ENCODE measurements around the gene MTUS2.

MTUS2 gene

GRCh38 chr13:29021311-29021710, 201.2 kb downstream of the MTUS2 start:
- in situ Hi-C loops (cut with MboI; ENCODE audit: low sequenced_read_pairs), result no loop called here

GRCh38 chr13:29021717-29022116, 201.6 kb downstream of the MTUS2 start:
- in situ Hi-C loops (cut with MboI; ENCODE audit: low sequenced_read_pairs), result no loop called here

GRCh38 chr13:29022410-29022809, 202.3 kb downstream of the MTUS2 start:
- in situ Hi-C loops (cut with MboI; ENCODE audit: low sequenced_read_pairs), result no loop called here

- in situ Hi-C loops (cut with MboI; ENCODE audit: low sequenced_read_pairs), result no loop called here
Measured at GRCh38 chr13:29022968-29023367, 202.8 kb downstream of the MTUS2 start.

- in situ Hi-C loops (cut with MboI; ENCODE audit: low sequenced_read_pairs), result no loop called here
Measured at GRCh38 chr13:29024783-29025182, 204.6 kb downstream of the MTUS2 start.

- in situ Hi-C loops (cut with MboI; ENCODE audit: low sequenced_read_pairs), result no loop called here
Measured at GRCh38 chr13:29028868-29029267, 208.7 kb downstream of the MTUS2 start.

- in situ Hi-C loops (cut with MboI; ENCODE audit: low sequenced_read_pairs), result no loop called here
Measured at GRCh38 chr13:29038700-29039099, 218.6 kb downstream of the MTUS2 start.

- in situ Hi-C loops (cut with MboI; ENCODE audit: low sequenced_read_pairs), result no loop called here
Measured at GRCh38 chr13:29039212-29039611, 219.1 kb downstream of the MTUS2 start.

GRCh38 chr13:29046588-29046987, 226.4 kb downstream of the MTUS2 start:
- in situ Hi-C loops (cut with MboI; ENCODE audit: low sequenced_read_pairs), result no loop called here

- in situ Hi-C loops (cut with MboI; ENCODE audit: low sequenced_read_pairs), result no loop called here
Measured at GRCh38 chr13:29049524-29049923, 229.4 kb downstream of the MTUS2 start.

- in situ Hi-C loops (cut with MboI; ENCODE audit: low sequenced_read_pairs), result no loop called here
Measured at GRCh38 chr13:29050719-29051118, 230.6 kb downstream of the MTUS2 start.

- in situ Hi-C loops (cut with MboI; ENCODE audit: low sequenced_read_pairs), result no loop called here
Measured at GRCh38 chr13:29059800-29060199, 239.7 kb downstream of the MTUS2 start.

- in situ Hi-C loops (cut with MboI; ENCODE audit: low sequenced_read_pairs), result no loop called here
Measured at GRCh38 chr13:29065142-29065541, 245.0 kb downstream of the MTUS2 start.

GRCh38 chr13:29067306-29067945, 247.3 kb downstream of the MTUS2 start:
- in situ Hi-C loops (cut with MboI; ENCODE audit: low sequenced_read_pairs), result no loop called here

GRCh38 chr13:29073755-29074154, 253.6 kb downstream of the MTUS2 start:
- in situ Hi-C loops (cut with MboI; ENCODE audit: low sequenced_read_pairs), result no loop called here

- in situ Hi-C loops (cut with MboI; ENCODE audit: low sequenced_read_pairs), result no loop called here
Measured at GRCh38 chr13:29077051-29077813, 257.1 kb downstream of the MTUS2 start.

GRCh38 chr13:29081036-29081435, 260.9 kb downstream of the MTUS2 start:
- in situ Hi-C loops (cut with MboI; ENCODE audit: low sequenced_read_pairs), result no loop called here

- in situ Hi-C loops (cut with MboI; ENCODE audit: low sequenced_read_pairs), result no loop called here
Measured at GRCh38 chr13:29081697-29082440, 261.7 kb downstream of the MTUS2 start.

- in situ Hi-C loops (cut with MboI; ENCODE audit: low sequenced_read_pairs), result no loop called here
Measured at GRCh38 chr13:29099781-29100406, 279.8 kb downstream of the MTUS2 start.

- in situ Hi-C loops (cut with MboI; ENCODE audit: low sequenced_read_pairs), result no loop called here
Measured at GRCh38 chr13:29100758-29101157, 280.6 kb downstream of the MTUS2 start.

- in situ Hi-C loops (cut with MboI; ENCODE audit: low sequenced_read_pairs), result no loop called here
Measured at GRCh38 chr13:29101409-29101808, 281.3 kb downstream of the MTUS2 start.
